GM21423 (cell line): ENCODE data around the gene GBF1.

Experiments
- ATAC-seq: cut with Tn5 transposase; IDR thresholded peaks from one replicate; pipeline ENCODE4 v1.9.1; 2021; ENCODE audit warnings: mild to moderate bottlenecking, moderate library complexity; ENCODE audit not compliant: unreplicated experiment

Gene GBF1

GRCh38 chr10:102394801-102395399, 149.6 kb downstream of the GBF1 start:
- no peak for ATAC-seq

GRCh38 chr10:102395400-102396316, 150.3 kb downstream of the GBF1 start, which contains the start of gene NFKB2:
Gene NFKB2 (plus strand): TSS chr10:102395705. CDS start chr10:102395960, 255 bp downstream.
- ATAC-seq, result peak; percentile 30

- ATAC-seq, result no peak
Measured at GRCh38 chr10:102396317-102396650, 151.0 kb downstream of the GBF1 start.

GRCh38 chr10:102396730-102397151, 151.4 kb downstream of the GBF1 start:
- no peak for ATAC-seq

GRCh38 chr10:102397222-102398171, 152.2 kb downstream of the GBF1 start:
- ATAC-seq, result no peak

GRCh38 chr10:102398172-102399020, 153.1 kb downstream of the GBF1 start:
- no peak for ATAC-seq

- peak; percentile 37 for ATAC-seq
Measured at GRCh38 chr10:102399217-102400021, 154.1 kb downstream of the GBF1 start.

- no peak for ATAC-seq
Measured at GRCh38 chr10:102400076-102400475, 154.7 kb downstream of the GBF1 start.

GRCh38 chr10:102400598-102401341, 155.4 kb downstream of the GBF1 start:
- no peak for ATAC-seq

- ATAC-seq, result no peak
Measured at GRCh38 chr10:102401342-102401654, 156.0 kb downstream of the GBF1 start.

- no peak for ATAC-seq
Measured at GRCh38 chr10:102401735-102402511, 156.6 kb downstream of the GBF1 start.

- no peak for ATAC-seq
Measured at GRCh38 chr10:102402512-102402896, 157.2 kb downstream of the GBF1 start.

- no peak for ATAC-seq
Measured at GRCh38 chr10:102403115-102403514, 157.8 kb downstream of the GBF1 start.

GRCh38 chr10:102404361-102405107, 159.2 kb downstream of the GBF1 start:
- no peak for ATAC-seq

- no peak for ATAC-seq
Measured at GRCh38 chr10:102405108-102405571, 159.8 kb downstream of the GBF1 start.

- ATAC-seq, result no peak
Measured at GRCh38 chr10:102405632-102406031, 160.3 kb downstream of the GBF1 start.

GRCh38 chr10:102406815-102407214, 161.5 kb downstream of the GBF1 start:
- no peak for ATAC-seq
